ENCODE results near the gene RBM5.

Gene RBM5

GRCh38 chr3:50139718-50140423 is 51.2 kb downstream of the RBM5 start:
- Histone ChIP-seq H3K27ac (ENCODE audit: low read depth, low read length) (no peak overlapping the region), H3K4me2 (ENCODE audit: low read depth, low read length, poor library complexity, severe bottlenecking) (no peak overlapping the region), H4K20me1 (ENCODE audit: low read depth, low read length) (no peaks in the 10 kb centered on the region), H2AFZ (ENCODE audit: low read depth, low read length, severe bottlenecking) (no peak overlapping the region), H3K4me3 (ENCODE audit: insufficient read depth, low read length, poor library complexity, severe bottlenecking) (no peak overlapping the region), H3K79me2 (ENCODE audit: insufficient read depth, low read length) (no peaks in the 10 kb centered on the region), H3K27me3 (ENCODE audit: low read length) (no peaks in the 10 kb centered on the region), H3K9me3 (ENCODE audit: insufficient read depth, low read length) (no peaks in the 10 kb centered on the region), H3K9ac (ENCODE audit: low read length) (no peak overlapping the region), H3F3A (ENCODE audit: insufficient read depth) (no peaks in the 10 kb centered on the region), H3K9me2 (replicated peaks; ENCODE audit: insufficient read depth, low read length) (no peaks in the 10 kb centered on the region), H3K36me3 (ENCODE audit: low read length) (no peaks in the 10 kb centered on the region)
- TF ChIP-seq EZH2phosphoT487 (conservative IDR thresholded peaks at IDR 0.05; ENCODE audit: low read length), result no peak
- no peak for TF ChIP-seq CTCF (IDR thresholded peaks at IDR 0.05; ENCODE audit: insufficient read depth, low read length, poor library complexity, severe bottlenecking)

DNA sequence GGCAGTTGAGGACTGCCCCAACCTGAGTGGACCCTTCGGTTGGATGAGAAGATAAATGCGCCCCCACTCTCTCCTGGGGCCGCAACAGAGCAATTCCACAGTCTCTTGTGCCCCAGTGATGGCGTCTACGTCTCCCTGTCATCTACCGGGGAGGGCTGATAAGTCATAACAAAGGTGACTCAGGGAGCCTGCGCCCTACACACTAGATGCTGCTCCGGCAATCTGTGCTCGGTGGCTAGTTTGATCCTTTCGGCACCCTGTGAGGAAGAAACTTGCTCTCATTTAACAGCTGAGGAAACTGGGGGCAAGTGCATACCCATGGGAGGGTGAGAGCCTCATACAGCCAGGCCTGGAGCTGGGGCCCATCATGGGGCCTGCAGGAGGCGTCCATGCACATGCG is 52.3 kb downstream of the RBM5 start:
- Histone ChIP-seq H3F3A (ENCODE audit: insufficient read depth) (no peaks in the 10 kb centered on the region), H3K9me3 (ENCODE audit: insufficient read depth, low read length) (no peaks in the 10 kb centered on the region), H3K27me3 (ENCODE audit: low read length) (no peaks in the 10 kb centered on the region), H3K9ac (ENCODE audit: low read length) (no peak overlapping the region), H4K20me1 (ENCODE audit: low read depth, low read length) (no peaks in the 10 kb centered on the region), H3K79me2 (ENCODE audit: insufficient read depth, low read length) (no peaks in the 10 kb centered on the region), H3K36me3 (ENCODE audit: low read length) (no peaks in the 10 kb centered on the region), H3K4me3 (ENCODE audit: insufficient read depth, low read length, poor library complexity, severe bottlenecking) (no peak overlapping the region), H2AFZ (ENCODE audit: low read depth, low read length, severe bottlenecking) (no peak overlapping the region), H3K9me2 (replicated peaks; ENCODE audit: insufficient read depth, low read length) (no peaks in the 10 kb centered on the region), H3K4me2 (ENCODE audit: low read depth, low read length, poor library complexity, severe bottlenecking) (no peak overlapping the region), H3K27ac (ENCODE audit: low read depth, low read length) (no peak overlapping the region)
- no peak for TF ChIP-seq EZH2phosphoT487 (conservative IDR thresholded peaks at IDR 0.05; ENCODE audit: low read length)

DNA sequence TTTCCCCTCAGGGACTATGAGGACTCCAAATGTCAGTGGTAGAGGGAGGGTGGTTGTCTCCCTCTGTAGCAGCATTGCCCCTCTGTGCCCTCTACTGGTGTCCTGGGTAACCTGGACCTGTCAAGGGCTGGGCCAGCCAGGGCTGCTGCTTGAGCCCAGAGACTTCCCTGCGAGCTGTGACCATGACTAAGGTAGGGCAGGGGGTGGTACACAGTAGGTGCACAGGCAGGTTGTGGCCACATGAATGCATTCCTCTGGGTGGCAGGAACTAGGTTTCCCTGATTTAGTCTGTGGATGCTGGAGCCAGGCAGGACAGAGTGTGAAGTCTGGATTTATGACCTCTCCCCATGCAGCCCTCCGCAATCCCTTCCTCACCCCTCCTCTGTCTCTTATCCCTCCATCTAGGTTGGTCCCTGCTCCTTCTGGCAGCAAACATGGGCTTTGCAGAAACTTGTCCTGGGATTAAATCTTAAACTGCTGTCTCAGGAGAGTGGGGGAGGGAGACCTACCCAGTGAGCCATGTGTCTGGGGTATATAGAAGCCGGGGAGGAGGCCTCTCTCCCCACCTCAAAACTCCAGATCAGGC is 57.7 kb downstream of the RBM5 start:
- Histone ChIP-seq H3K9ac (ENCODE audit: low read length) (no peak overlapping the region), H4K20me1 (ENCODE audit: low read depth, low read length) (no peaks in the 10 kb centered on the region), H3K36me3 (ENCODE audit: low read length) (no peaks in the 10 kb centered on the region), H3F3A (ENCODE audit: insufficient read depth) (no peaks in the 10 kb centered on the region), H3K27ac (ENCODE audit: low read depth, low read length) (no peak overlapping the region), H3K4me2 (ENCODE audit: low read depth, low read length, poor library complexity, severe bottlenecking) (no peak overlapping the region), H2AFZ (ENCODE audit: low read depth, low read length, severe bottlenecking) (no peak overlapping the region), H3K27me3 (ENCODE audit: low read length) (no peaks in the 10 kb centered on the region), H3K9me2 (replicated peaks; ENCODE audit: insufficient read depth, low read length) (no peaks in the 10 kb centered on the region), H3K9me3 (ENCODE audit: insufficient read depth, low read length) (no peaks in the 10 kb centered on the region), H3K79me2 (ENCODE audit: insufficient read depth, low read length) (no peaks in the 10 kb centered on the region), H3K4me3 (ENCODE audit: insufficient read depth, low read length, poor library complexity, severe bottlenecking) (no peak overlapping the region)
- no peak for TF ChIP-seq EZH2phosphoT487 (conservative IDR thresholded peaks at IDR 0.05; ENCODE audit: low read length)
- TF ChIP-seq CTCF (IDR thresholded peaks at IDR 0.05; ENCODE audit: insufficient read depth, low read length, poor library complexity, severe bottlenecking), result no peak

- H3K36me3 ChIP-seq (ENCODE audit: low read length), result no peaks in the 10 kb centered on the region
- TF ChIP-seq EZH2phosphoT487 (conservative IDR thresholded peaks at IDR 0.05; ENCODE audit: low read length) (no peak), CTCF (IDR thresholded peaks at IDR 0.05; ENCODE audit: insufficient read depth, low read length, poor library complexity, severe bottlenecking) (no peak)
- no peaks in the 10 kb centered on the region for H3K79me2 ChIP-seq (ENCODE audit: insufficient read depth, low read length)
- no peaks in the 10 kb centered on the region for H3F3A ChIP-seq (ENCODE audit: insufficient read depth)
- H3K4me3 ChIP-seq (ENCODE audit: insufficient read depth, low read length, poor library complexity, severe bottlenecking), result no peak overlapping the region
- H3K4me2 ChIP-seq (ENCODE audit: low read depth, low read length, poor library complexity, severe bottlenecking), result no peak overlapping the region
- no peak overlapping the region for H2AFZ ChIP-seq (ENCODE audit: low read depth, low read length, severe bottlenecking)
- H3K9me2 ChIP-seq (replicated peaks; ENCODE audit: insufficient read depth, low read length), result no peaks in the 10 kb centered on the region
- no peaks in the 10 kb centered on the region for H3K9me3 ChIP-seq (ENCODE audit: insufficient read depth, low read length)
- no peak overlapping the region for H3K27ac ChIP-seq (ENCODE audit: low read depth, low read length)
- H3K27me3 ChIP-seq (ENCODE audit: low read length), result no peaks in the 10 kb centered on the region
- H3K9ac ChIP-seq (ENCODE audit: low read length), result no peak overlapping the region
- no peaks in the 10 kb centered on the region for H4K20me1 ChIP-seq (ENCODE audit: low read depth, low read length)
Measured at GRCh38 chr3:50147016-50147415, 58.3 kb downstream of the RBM5 start.

Data from SU-DHL-6 (cell line).